H1 (cell line): ENCODE data around the gene BEAN1. TPM values are rescaled to one million over a fixed set of nuclear protein-coding genes. Genes with fewer than 3 reads are reported as not detected.

Experiments used
- CBX5 ChIP-seq: fragments of 300-800, 300-1000 bp; sonication (generic); IDR thresholded peaks from 2 replicates; pipeline ENCODE4 v1.7.1; 2016; ENCODE audit warnings: antibody characterized with exemption, low read length, low read depth
- CHD7 ChIP-seq: fragments of 300-600 bp; sonication (generic); IDR thresholded peaks from 2 replicates; pipeline ENCODE4 v1.7.1; 2012; ENCODE audit warnings: low read length, moderate library complexity, mild to moderate bottlenecking, inconsistent platforms; ENCODE audit not compliant: insufficient replicate concordance
- EP300 ChIP-seq, 2 experiments: IDR thresholded peaks; 1 replicate in 1 of 2; 2 replicates in 1 of 2; pipeline ENCODE4 v1.6.1; 2011 to 2012; ENCODE audit warnings: low read depth in 2 of 2, low read length in 2 of 2, mild to moderate bottlenecking in 2 of 2, borderline replicate concordance in 1 of 2, inconsistent platforms in 1 of 2, moderate library complexity in 1 of 2
- POU5F1 ChIP-seq: IDR thresholded peaks from 2 replicates; pipeline ENCODE4 v1.6.1; 2011; ENCODE audit warnings: low read depth, mild to moderate bottlenecking, low read length, moderate library complexity
- RNF2 ChIP-seq: fragments of 200-900, 300-1000 bp; sonication (generic); IDR thresholded peaks from 2 replicates; pipeline ENCODE4 v1.7.1; 2016; ENCODE audit warnings: borderline replicate concordance, low read depth, mild to moderate bottlenecking, antibody characterized with exemption, low read length; ENCODE audit not compliant: poor library complexity, severe bottlenecking; ENCODE audit errors: missing control alignments
- TCF12 ChIP-seq: IDR thresholded peaks from 2 replicates; pipeline ENCODE4 v1.6.1; 2011; ENCODE audit warnings: low read depth, mild to moderate bottlenecking, low read length
- polyA plus RNA-seq, 7 experiments: library from polyadenylated mRNA; depleted of rRNA in 3 of 7; stranded (reverse) in 5 of 7; unstranded in 2 of 7; fragments of >200 nt in 5 of 7; fragments of 200-250 nt in 2 of 7; gene quantifications; 1 replicate in 5 of 7; 2 replicates in 1 of 7; 4 replicates in 1 of 7; pipeline versions ENCODE4 v1.2.1 to v1.2.3, GENCODE V29; 2011 to 2013; ENCODE audit warnings: missing spikeins in 2 of 7, mixed read lengths in 2 of 7
- total RNA-seq: library from RNA; stranded (reverse); fragmentation: NEBNext Ultra II Directional; extraction: Animal tissue kit (Norgen Biotek cat#: 25700); gene quantifications from 2 replicates; pipeline ENCODE4 v1.2.1, GENCODE V29; 2021

The BEAN1 gene
- total and polyA plus RNA-seq, 2 of the 8 experiments (the other 6 are each of a cell fraction or from before 2014, with no cell fraction given) = 0.08 TPM; not detected in 1

GRCh38 chr16:66399031-66399430 is 28.1 kb upstream of the BEAN1 start (continued):
- TF ChIP-seq CHD7 = no peak
- no peak for TF ChIP-seq EP300 (IDR thresholded peaks at IDR 0.05; ENCODE audit: borderline replicate concordance in 1 of 2, low read depth in 2 of 2, low read length in 2 of 2)
- no peak for TF ChIP-seq CBX5
- TF ChIP-seq POU5F1 = no peak
- TF ChIP-seq TCF12 = no peak
- TF ChIP-seq RNF2 = no peak
